H54 (cell line): ENCODE data around the gene RAD50.
"Not testable (repeated sequence)": the region's sequence is repeated elsewhere in the genome, so short reads cannot be mapped to it uniquely, and the experiment has no call there.

Experiments
- DNase-seq: peaks from one replicate; pipeline ENCODE4 v3.0.0; 2011; ENCODE audit warnings: low spot score, mixed read lengths; ENCODE audit not compliant: insufficient read length
- FAIRE-seq: peaks from 3 replicates; lab custom pipeline; 2011; peaks lifted over from hg19 to GRCh38; lab: Jason Lieb, UNC
- POLR2A ChIP-seq: IDR thresholded peaks from 2 replicates; pipeline ENCODE4 v1.6.1; 2011; ENCODE audit warnings: low read depth, mild to moderate bottlenecking, low read length

Gene RAD50

GRCh38 chr5:132686193-132686592 lies 129.4 kb downstream of the RAD50 start:
- TF ChIP-seq POLR2A = no peak
- no peak for FAIRE-seq
- DNase-seq = no peak

- DNase-seq = no peak
- TF ChIP-seq POLR2A = no peak
- no peak for FAIRE-seq
Measured at GRCh38 chr5:132687995-132688394, 131.2 kb downstream of the RAD50 start.

DNA sequence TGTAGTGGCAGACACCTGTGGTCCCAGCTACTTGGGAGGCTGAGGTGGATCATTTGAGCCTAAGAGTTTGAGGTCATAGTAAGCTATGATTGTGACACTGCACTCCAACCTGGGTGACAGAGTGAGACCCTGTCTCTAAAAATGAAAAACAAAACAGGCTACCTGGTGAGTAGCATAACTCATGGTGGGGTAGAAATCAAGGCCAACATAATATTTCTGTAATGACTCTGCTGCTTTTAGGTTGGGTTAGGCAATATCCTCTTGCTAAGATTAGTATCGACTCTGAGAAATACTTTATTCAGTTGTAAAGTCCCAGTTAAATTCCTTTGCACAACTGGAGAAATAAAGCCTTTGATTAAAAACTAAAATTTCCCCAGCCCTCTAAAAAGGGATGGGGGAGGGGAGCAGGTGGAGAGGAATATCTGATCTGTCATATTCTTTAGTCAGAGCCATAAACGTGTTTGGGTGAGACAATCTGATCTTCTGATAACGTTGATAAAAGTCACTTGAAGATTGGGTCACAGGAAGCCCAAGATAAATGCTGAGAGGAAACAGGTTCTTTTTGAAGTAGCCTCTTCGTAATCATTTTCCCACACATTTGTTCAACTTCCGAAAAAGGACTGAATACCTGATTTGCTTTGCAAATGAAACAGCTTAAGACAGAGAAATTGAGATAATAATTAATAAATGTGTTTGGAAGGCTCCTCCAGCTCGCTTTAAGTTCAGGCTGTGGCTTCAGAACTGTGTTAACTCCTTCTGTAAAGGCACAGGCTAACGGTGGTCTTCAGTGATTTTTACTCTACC lies 132.0 kb downstream of the RAD50 start:
- no peak for TF ChIP-seq POLR2A
- FAIRE-seq (no peak), DNase-seq (no peak)

- DNase-seq (no peak), FAIRE-seq (no peak)
- no peak for TF ChIP-seq POLR2A
Measured at GRCh38 chr5:132689513-132689912, 132.7 kb downstream of the RAD50 start.

DNA sequence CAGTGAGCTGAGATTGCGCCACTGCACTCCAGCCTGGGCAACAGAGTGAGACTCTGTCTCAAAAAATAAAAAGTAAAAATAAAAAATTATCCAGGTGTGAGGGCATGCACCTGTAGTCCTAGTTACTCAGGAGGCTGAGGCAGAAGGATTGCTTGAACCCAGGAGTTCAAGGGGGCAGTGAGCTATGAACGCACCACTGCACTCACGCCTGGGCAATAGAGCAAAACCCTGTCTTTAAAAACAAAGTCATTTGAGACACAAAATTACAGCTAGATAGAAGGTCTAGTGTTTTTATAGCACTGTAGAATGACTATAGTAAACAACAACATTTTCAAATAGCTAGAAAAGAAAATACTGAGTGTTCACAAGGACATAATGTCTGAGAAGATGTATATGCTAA lies 133.4 kb downstream of the RAD50 start:
- FAIRE-seq (no peak), DNase-seq (no peak)
- no peak for TF ChIP-seq POLR2A

DNA sequence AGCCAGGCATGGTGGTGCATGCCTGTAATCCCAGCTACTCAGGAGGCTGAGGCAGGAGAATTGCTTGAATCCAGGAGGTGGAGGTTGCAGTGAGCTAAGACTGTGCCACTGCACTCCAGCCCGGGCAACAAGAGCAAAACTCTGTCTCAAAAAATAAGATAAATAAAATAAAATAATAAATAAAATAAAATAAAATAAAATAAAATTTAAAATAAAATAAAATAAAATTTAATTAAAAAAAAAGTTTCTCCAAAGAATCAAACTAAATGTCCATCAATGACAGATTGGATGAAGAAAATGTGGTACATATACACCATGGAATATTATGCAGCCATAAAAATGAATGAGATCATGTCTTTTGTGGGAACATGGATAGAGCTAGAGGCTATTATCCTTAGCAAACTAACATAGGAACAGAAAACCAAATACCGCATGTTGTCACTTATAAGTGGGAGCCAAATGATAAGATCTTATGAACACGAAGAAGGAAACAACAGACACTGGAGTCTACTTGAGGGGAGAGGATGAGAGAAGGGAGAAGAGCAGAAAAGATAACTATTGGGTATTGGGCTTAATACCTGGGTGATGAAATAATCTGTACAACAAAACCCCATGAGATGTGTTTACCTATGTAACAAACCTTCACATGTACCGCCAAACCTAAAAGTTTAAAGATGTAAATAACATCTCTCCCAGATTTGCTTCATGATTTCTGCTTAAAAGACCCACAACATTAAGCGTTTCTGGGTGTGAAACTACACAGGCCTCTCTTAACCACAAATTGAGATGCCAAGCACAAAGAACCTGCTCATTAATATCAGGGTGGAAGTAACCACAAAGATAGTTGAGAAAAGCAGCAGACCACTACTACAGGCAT lies 135.2 kb downstream of the RAD50 start:
- FAIRE-seq, DNase-seq: not testable (repeated sequence)

GRCh38 chr5:132692632-132692967 lies 135.8 kb downstream of the RAD50 start:
- no peak for TF ChIP-seq POLR2A
- DNase-seq (no peak), FAIRE-seq (no peak)
